Endothelial cell of umbilical vein (primary cell): ENCODE data around the gene PBX2. TPM values are rescaled to one million over a fixed set of nuclear protein-coding genes. Genes with fewer than 3 reads are reported as not detected.

ENCODE experiments used
- BruUV-seq: library from RNA; stranded (reverse); fragments of 400-500 nt; replicated peaks from 2 replicates; lab custom pipeline; 2021; lab: Mats Ljungman, UMichigan
- CTCF ChIA-PET: fragments of 300-600, 350-600 bp; sonication (Branson Sonifier 250); formaldehyde crosslinking; loops from one replicate; lab custom pipeline; 2021; ENCODE audit warnings: antibody characterized with exemption, inconsistent platforms; lab: Charles Lee
- POLR2A ChIA-PET: fragments of 300-600, 350-600 bp; sonication (Branson Sonifier 250); formaldehyde crosslinking; loops from one replicate; lab custom pipeline; 2021; ENCODE audit warnings: antibody characterized with exemption, inconsistent platforms; lab: Charles Lee
- DNase-seq: peaks from one replicate; pipeline ENCODE4 v3.0.0-alpha.2; 2011; ENCODE audit warnings: low read depth, low spot score
- FAIRE-seq: peaks from 2 replicates; lab custom pipeline; 2011; peaks lifted over from hg19 to GRCh38; lab: Jason Lieb, UNC
- H2AFZ ChIP-seq: 2 replicates; pipeline ENCODE4 v1.6.0; 2012; ENCODE audit warnings: low read depth, low read length, control low read depth, inconsistent platforms
- H3K27ac ChIP-seq: 2 replicates; pipeline ENCODE4 v1.5.1; 2011; ENCODE audit warnings: low read depth, mild to moderate bottlenecking, control low read depth, low read length, moderate library complexity; ENCODE audit not compliant: insufficient read depth
- H3K27me3 ChIP-seq, 2 experiments: 2 replicates each; pipeline versions ENCODE4 v1.6.0 to v1.6.1; 2011; ENCODE audit warnings: low read length in 2 of 2, mixed read lengths in 1 of 2; ENCODE audit not compliant: control insufficient read depth in 2 of 2, insufficient read depth in 2 of 2
- H3K36me3 ChIP-seq, 2 experiments: 2 replicates in 1 of 2; 3 replicates in 1 of 2; pipeline ENCODE4 v1.5.1; 2011; ENCODE audit warnings: low read length in 2 of 2, mild to moderate bottlenecking in 1 of 2, moderate library complexity in 1 of 2; ENCODE audit not compliant: control insufficient read depth in 2 of 2, insufficient read depth in 2 of 2; ENCODE audit errors: extremely low read depth in 1 of 2
- H3K4me1 ChIP-seq: 3 replicates; pipeline ENCODE4 v1.5.1; 2011; ENCODE audit warnings: mild to moderate bottlenecking, low read length; ENCODE audit not compliant: control insufficient read depth, insufficient read depth; ENCODE audit errors: extremely low read depth
- H3K4me2 ChIP-seq: 2 replicates; pipeline ENCODE4 v1.6.1; 2011; ENCODE audit warnings: low read length, control low read depth, mixed read lengths; ENCODE audit not compliant: insufficient read depth
- H3K4me3 ChIP-seq, 3 experiments: fragments of 200-600 bp in 1 of 3; sonication (generic), shearing (Covaris generic) in 1 of 3; replicated peaks in 1 of 3; 2 replicates each; pipeline ENCODE4 v1.5.1; 2011 to 2016; ENCODE audit warnings: control low read depth in 3 of 3, low read length in 3 of 3, mild to moderate bottlenecking in 2 of 3, inconsistent platforms in 1 of 3, low read depth in 1 of 3, moderate library complexity in 1 of 3; ENCODE audit not compliant: insufficient read depth in 1 of 3
- H3K79me2 ChIP-seq: 2 replicates; pipeline ENCODE4 v1.6.0; 2012; ENCODE audit warnings: low read length, inconsistent platforms; ENCODE audit not compliant: control insufficient read depth, insufficient read depth
- H3K9ac ChIP-seq: replicated peaks from 2 replicates; pipeline ENCODE3; 2011; ENCODE audit warnings: low read length, control low read depth; ENCODE audit not compliant: insufficient read depth; ENCODE audit errors: extremely low read depth
- H3K9me1 ChIP-seq: replicated peaks from 3 replicates; pipeline ENCODE4 v1.6.0; 2011; ENCODE audit warnings: mild to moderate bottlenecking, low read length; ENCODE audit not compliant: control insufficient read depth, insufficient read depth; ENCODE audit errors: extremely low read depth
- H3K9me3 ChIP-seq: replicated peaks from 2 replicates; pipeline ENCODE4 v1.5.1; 2012; ENCODE audit warnings: low read length, inconsistent platforms; ENCODE audit not compliant: control insufficient read depth, insufficient read depth
- H4K20me1 ChIP-seq: replicated peaks from 2 replicates; pipeline ENCODE3; 2011; ENCODE audit warnings: mild to moderate bottlenecking, low read length; ENCODE audit not compliant: control insufficient read depth, insufficient read depth; ENCODE audit errors: extremely low read depth
- FOS ChIP-seq: IDR thresholded peaks from 2 replicates; pipeline ENCODE4 v1.6.1; 2011; ENCODE audit warnings: mild to moderate bottlenecking, low read length, moderate library complexity, borderline replicate concordance; ENCODE audit not compliant: insufficient read depth
- JUN ChIP-seq: IDR thresholded peaks from 2 replicates; pipeline ENCODE4 v1.6.1; 2011; ENCODE audit warnings: borderline replicate concordance, low read depth; ENCODE audit not compliant: insufficient read length, insufficient read depth
- dilution Hi-C: fragments of 300-500 bp; cut with MboI; formaldehyde crosslinking; loops from one replicate; pipeline ENCODE4 v1.15.0; 2019; ENCODE audit warnings: low sequenced_read_pairs; ENCODE audit not compliant: extremely low pct_ligation_motif_present
- intact Hi-C: fragments of 100-400 bp; cut with micrococcal nuclease; formaldehyde crosslinking; loops from one replicate; pipeline ENCODE4 v1.10.0; 2022
- polyA plus RNA-seq, 4 experiments: library from polyadenylated mRNA; depleted of rRNA in 3 of 4; stranded (reverse) in 3 of 4; unstranded in 1 of 4; fragments of >200 nt; gene quantifications; 2 replicates each; pipeline versions ENCODE4 v1.2.1 to v1.2.3, GENCODE V29; 2011 to 2012; ENCODE audit warnings: missing spikeins in 1 of 4
- total RNA-seq: library from RNA; stranded (reverse); gene quantifications from 2 replicates; pipeline ENCODE4 v1.2.3, GENCODE V29; 2021
- TF ChIP-seq, protein P1 (sequence below): IDR thresholded peaks from 2 replicates; pipeline ENCODE4 v1.6.1; 2011; ENCODE audit not compliant: insufficient read depth, insufficient read length

The PBX2 gene
- total and polyA plus RNA-seq, 2 donors (not counting 3 experiments of a cell fraction or from before 2014, with no cell fraction given), result 82.3 to 100 TPM

DNA sequence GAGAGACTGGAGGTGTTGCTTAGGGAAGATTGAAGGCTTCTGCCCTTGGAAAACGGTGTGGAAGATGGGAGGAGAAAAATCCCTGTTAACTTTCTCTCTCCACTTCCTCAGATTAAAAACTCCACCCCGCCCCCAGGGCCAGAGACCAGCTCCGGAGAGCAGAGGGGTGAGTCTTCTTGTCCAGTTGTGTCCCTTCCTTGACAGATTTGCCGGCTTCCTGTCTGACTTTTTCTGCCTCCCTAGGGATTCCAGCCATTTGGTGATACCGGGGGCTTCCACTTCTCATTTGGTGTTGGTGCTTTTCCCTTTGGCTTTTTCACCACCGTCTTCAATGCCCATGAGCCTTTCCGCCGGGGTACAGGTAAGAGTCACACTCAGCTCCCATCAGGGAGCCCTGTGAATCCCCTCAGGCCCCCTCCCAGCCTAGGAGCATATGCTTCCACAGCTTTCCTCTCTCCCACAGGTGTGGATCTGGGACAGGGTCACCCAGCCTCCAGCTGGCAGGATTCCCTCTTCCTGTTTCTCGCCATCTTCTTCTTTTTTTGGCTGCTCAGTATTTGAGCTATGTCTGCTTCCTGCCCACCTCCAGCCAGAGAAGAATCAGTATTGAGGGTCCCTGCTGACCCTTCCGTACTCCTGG, 10.1 kb downstream of the PBX2 start:
- H3K36me3 ChIP-seq, result peaks cover 3 to 20% of the 10 kb centered on the region in 2 experiments
- no peak overlapping the region for H3K4me2 ChIP-seq
- no peaks in the 10 kb centered on the region for H3K9me3 ChIP-seq
- H3K79me2 ChIP-seq, result peaks cover 14% of the 10 kb centered on the region
- no peaks in the 10 kb centered on the region for H3K27me3 ChIP-seq
- BruUV-seq, result no TSS peak
- H3K4me1 ChIP-seq, result peaks cover 27% of the 10 kb centered on the region
- H3K4me3 ChIP-seq, result no peak overlapping the region
- ChIA-PET CTCF (interaction anchor here (1.4 to 1.6 kb wide), 2 partner anchors 12 to 16 kb away, joined by 3 to 8 read pairs; partner anchors contain the start of gene GPSM3), POLR2A (interaction anchor here (0.7 kb wide), 1 partner anchor 18 kb away, joined by 3 read pairs; no protein-coding TSS in a partner anchor)
- H2AFZ ChIP-seq, result no peak overlapping the region
- no peak overlapping the region for H3K27ac ChIP-seq
- H3K9ac ChIP-seq, result no peak overlapping the region
- FAIRE-seq, result no peak
- intact Hi-C loops, result loop anchor here (5.0 kb wide), 2 partner anchors 223 to 792 kb away; partner anchors contain the start of genes NELFE and SKIC2
- H4K20me1 ChIP-seq, result no peaks in the 10 kb centered on the region
- no peak for TF ChIP-seq JUN
- TF ChIP-seq FOS, result no peak
- TF ChIP-seq, protein P1, sequence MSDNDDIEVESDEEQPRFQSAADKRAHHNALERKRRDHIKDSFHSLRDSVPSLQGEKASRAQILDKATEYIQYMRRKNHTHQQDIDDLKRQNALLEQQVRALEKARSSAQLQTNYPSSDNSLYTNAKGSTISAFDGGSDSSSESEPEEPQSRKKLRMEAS, result no peak
- no peak for DNase-seq
- dilution Hi-C loops, result no loop called here
- no peaks in the 10 kb centered on the region for H3K9me1 ChIP-seq
